Type B pancreatic cell (in vitro differentiated cells): ENCODE results near the gene FADS3. TPM values are rescaled to one million over a fixed set of nuclear protein-coding genes. Genes with fewer than 3 reads are reported as not detected.

Experiments used
- DNase-seq: peaks from one replicate; pipeline ENCODE4 v3.0.0; 2021; ENCODE audit warnings: mixed read lengths; ENCODE audit not compliant: unreplicated experiment; ENCODE audit errors: extremely low spot score
- H3K27ac Mint-ChIP-seq: 2 replicates; pipeline ENCODE4 v1.8.0; 2021; ENCODE audit warnings: mild to moderate bottlenecking, mixed read lengths
- H3K27me3 Mint-ChIP-seq: 2 replicates; pipeline ENCODE4 v1.8.0; 2021; ENCODE audit warnings: mixed read lengths
- H3K36me3 Mint-ChIP-seq: 2 replicates; pipeline ENCODE4 v1.8.0; 2021; ENCODE audit warnings: mixed read lengths
- H3K4me1 Mint-ChIP-seq: one replicate; pipeline ENCODE4 v1.8.0; 2021; ENCODE audit warnings: mixed read lengths; ENCODE audit not compliant: unreplicated experiment
- H3K4me3 Mint-ChIP-seq: 2 replicates; pipeline ENCODE4 v1.8.0; 2021; ENCODE audit warnings: mild to moderate bottlenecking, mixed read lengths
- H3K9me3 Mint-ChIP-seq: 2 replicates; pipeline ENCODE4 v1.8.0; 2021; ENCODE audit warnings: mixed read lengths
- CTCF ChIP-seq: fragments of 200-600 bp; sonication (generic); conservative IDR thresholded peaks from 2 replicates; pipeline ENCODE4 v1.5.0; 2021; ENCODE audit warnings: antibody characterized with exemption, mild to moderate bottlenecking
- total RNA-seq: library from RNA; stranded (reverse); gene quantifications from 2 replicates; pipeline ENCODE4 v1.2.1, GENCODE V29; 2021; ENCODE audit warnings: low replicate concordance

The FADS3 gene
- total RNA-seq, 1 donor from 2014 or later, result 10.0 TPM

- no peak for DNase-seq
- H3K4me1 Mint-ChIP-seq, result peaks cover 11% of the 10 kb centered on the region
- no peak overlapping the region for H3K27ac Mint-ChIP-seq
- peaks cover 9% of the 10 kb centered on the region for H3K27me3 Mint-ChIP-seq
- no peak overlapping the region for H3K4me3 Mint-ChIP-seq
- H3K9me3 Mint-ChIP-seq, result no peaks in the 10 kb centered on the region
- no peak for TF ChIP-seq CTCF
- no peaks in the 10 kb centered on the region for H3K36me3 Mint-ChIP-seq
These were observed 21.2 kb upstream of the FADS3 start for GRCh38 chr11:61912530-61912898.

- no peaks in the 10 kb centered on the region for H3K9me3 Mint-ChIP-seq
- H3K4me3 Mint-ChIP-seq, result no peak overlapping the region
- peaks cover 11% of the 10 kb centered on the region for H3K4me1 Mint-ChIP-seq
- no peaks in the 10 kb centered on the region for H3K36me3 Mint-ChIP-seq
- TF ChIP-seq CTCF, result no peak
- no peak for DNase-seq
- peaks cover 9% of the 10 kb centered on the region for H3K27me3 Mint-ChIP-seq
- H3K27ac Mint-ChIP-seq, result no peak overlapping the region
These were observed 20.6 kb upstream of the FADS3 start for GRCh38 chr11:61911701-61912529.

GRCh38 chr11:61911128-61911700 is 19.9 kb upstream of the FADS3 start:
- Mint-ChIP-seq H3K27ac (no peak overlapping the region), H3K4me3 (no peak overlapping the region)

GRCh38 chr11:61910187-61911127 is 19.1 kb upstream of the FADS3 start:
- Mint-ChIP-seq H3K36me3 (no peaks in the 10 kb centered on the region), H3K27ac (no peak overlapping the region), H3K9me3 (no peaks in the 10 kb centered on the region), H3K4me1 (peaks cover 11% of the 10 kb centered on the region), H3K4me3 (no peak overlapping the region), H3K27me3 (peaks cover 7% of the 10 kb centered on the region)
- no peak for DNase-seq
- TF ChIP-seq CTCF, result no peak

More at GRCh38 chr11:61911128-61911700, 19.9 kb upstream of the FADS3 start:
- H3K4me1 Mint-ChIP-seq, result peaks cover 11% of the 10 kb centered on the region
- no peak for DNase-seq
- H3K36me3 Mint-ChIP-seq, result no peaks in the 10 kb centered on the region
- peaks cover 9% of the 10 kb centered on the region for H3K27me3 Mint-ChIP-seq
- no peak for TF ChIP-seq CTCF
- H3K9me3 Mint-ChIP-seq, result no peaks in the 10 kb centered on the region

- TF ChIP-seq CTCF, result no peak
- peak; percentile 74 for DNase-seq
- H3K27ac Mint-ChIP-seq, result peak overlapping the region; percentile 29
These were observed 17.5 kb upstream of the FADS3 start for GRCh38 chr11:61908730-61909316.

More at GRCh38 chr11:61908730-61909316, 17.5 kb upstream of the FADS3 start:
- Mint-ChIP-seq H3K36me3 (no peaks in the 10 kb centered on the region), H3K4me3 (no peak overlapping the region), H3K9me3 (no peaks in the 10 kb centered on the region), H3K27me3 (peaks cover 3% of the 10 kb centered on the region), H3K4me1 (peaks cover 11% of the 10 kb centered on the region)
